ENCODE results near the gene UBAP1.
"Not testable (repeated sequence)": the region's sequence is repeated elsewhere in the genome, so short reads cannot be mapped to it uniquely, and the experiment has no call there.

The UBAP1 gene

DNA sequence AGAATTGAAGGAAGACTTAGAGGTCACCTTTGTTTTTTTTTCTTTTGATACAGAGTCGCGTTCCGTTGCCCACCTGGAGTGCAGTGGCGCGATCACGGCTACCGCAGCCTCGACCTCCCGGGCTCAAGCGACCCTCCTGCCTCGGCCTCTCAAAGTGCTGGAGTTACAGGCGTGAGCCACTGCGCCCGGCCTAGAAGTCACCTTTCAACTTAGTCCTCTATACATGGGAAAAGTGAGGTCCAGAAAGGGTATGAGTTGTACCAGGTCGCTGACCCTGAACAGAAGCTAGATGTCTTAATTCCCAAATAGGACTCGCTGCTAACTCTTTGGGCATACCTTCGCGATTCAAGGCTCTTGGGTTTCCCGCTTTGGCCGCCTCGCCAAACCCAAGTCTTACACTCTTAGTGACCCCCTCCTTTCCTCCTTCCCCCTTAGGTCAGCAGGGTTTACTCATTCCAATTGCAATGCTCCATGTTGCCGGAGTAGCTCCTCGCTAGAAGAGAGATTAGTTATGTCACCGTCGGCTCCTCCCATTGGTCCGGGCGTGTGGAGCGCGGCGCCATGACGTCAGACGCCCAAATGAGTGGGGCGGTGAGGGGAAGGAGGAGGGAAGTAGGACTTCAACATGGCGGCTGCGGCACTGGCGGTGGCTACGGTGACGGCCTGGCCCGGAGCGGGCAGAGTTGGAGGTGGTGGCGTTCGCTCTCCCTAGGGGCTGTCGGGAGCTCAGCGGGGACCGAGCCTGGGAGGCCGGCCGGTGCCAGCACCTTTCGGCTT lies at the start of gene UBAP1:
Gene UBAP1 (plus strand): TSS at position 608 of the 777 bp plus-strand sequence. CDS start 41,872 bp downstream, outside the sequence.
- DNase-seq: peak; percentile 99

DNA sequence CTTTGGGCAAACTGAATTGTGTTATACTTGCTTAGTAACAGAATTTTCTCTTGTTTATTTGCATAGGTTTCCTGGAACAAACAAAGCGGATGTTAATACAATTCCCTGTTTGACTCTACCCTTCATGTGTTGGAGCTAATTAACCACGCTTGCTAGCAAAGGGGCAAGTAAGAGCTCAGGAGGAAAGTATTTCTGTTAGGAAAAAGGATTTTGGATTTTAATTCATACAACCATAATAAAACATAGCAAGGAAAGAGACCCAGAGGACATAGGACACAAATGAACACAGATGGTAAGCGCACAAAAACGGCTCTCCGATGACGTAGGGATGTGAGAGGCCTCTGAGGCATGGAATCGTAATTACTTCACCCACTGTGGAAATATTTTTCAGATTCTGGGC lies 47.3 kb upstream of the UBAP1 start:
- no peak for DNase-seq

DNA sequence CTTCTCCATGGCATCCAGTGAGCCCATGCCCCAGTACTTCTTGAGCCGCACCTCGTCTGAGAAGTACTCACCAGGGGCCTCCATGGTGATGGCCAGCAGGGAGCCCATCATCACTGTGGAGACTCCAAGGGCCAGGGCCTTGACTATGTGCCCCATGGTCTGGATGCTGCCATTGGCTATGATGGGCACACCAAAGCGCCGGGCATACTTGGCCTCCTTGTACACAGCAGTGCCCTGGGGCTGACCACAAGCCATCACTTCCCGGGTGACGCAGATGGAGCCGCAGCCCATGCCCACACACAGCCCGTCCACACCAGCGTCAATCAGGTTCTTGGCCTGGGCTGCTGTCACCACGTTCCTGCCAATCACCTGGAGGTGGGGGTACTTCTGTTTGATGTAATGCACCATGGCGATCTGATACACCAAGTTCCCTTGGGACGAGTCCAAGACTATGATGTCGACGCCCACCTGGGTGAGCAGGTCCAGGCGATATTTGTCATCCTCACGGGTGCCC lies 45.4 kb upstream of the UBAP1 start:
- no peak for DNase-seq

DNA sequence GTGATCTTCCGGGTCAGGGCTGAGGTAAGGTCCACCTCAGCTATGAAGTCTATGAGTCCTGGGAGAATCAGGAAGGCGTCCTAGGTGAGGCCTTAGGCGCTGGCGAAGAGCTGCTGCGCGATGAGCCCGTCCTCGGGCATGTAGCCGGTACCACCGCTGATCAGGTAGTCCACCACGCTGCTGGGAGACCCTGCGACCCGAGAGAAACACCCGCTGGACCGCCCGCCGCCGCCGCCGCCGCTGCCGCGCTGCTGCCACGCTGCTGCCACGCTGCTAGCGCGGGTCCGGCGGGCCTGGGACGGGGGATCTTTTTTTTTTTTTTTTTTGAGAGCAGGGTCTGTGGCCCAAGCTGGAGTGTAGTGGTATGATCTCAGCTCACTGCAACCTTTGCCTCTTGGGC lies 44.3 kb upstream of the UBAP1 start:
- no peak for DNase-seq

DNA sequence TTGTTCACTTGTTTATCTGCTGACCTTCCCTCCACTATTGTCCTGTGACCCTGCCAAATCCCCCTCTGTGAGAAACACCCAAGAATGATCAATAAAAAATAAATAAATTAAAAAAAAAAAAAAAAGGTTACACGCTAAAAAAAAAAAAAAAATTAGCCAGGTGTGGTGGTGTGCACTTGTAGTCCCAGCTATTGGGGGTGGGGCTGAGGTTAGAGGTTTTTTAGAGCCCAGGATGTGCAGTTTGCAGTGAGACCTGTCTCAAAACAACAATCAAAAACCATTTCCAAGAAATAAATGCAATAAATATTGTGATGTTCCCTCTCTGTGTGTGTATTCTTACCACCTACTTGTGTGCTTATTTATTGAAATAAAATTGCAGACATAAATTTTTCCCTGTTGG lies 40.2 kb upstream of the UBAP1 start:
- not testable (repeated sequence) for DNase-seq

DNA sequence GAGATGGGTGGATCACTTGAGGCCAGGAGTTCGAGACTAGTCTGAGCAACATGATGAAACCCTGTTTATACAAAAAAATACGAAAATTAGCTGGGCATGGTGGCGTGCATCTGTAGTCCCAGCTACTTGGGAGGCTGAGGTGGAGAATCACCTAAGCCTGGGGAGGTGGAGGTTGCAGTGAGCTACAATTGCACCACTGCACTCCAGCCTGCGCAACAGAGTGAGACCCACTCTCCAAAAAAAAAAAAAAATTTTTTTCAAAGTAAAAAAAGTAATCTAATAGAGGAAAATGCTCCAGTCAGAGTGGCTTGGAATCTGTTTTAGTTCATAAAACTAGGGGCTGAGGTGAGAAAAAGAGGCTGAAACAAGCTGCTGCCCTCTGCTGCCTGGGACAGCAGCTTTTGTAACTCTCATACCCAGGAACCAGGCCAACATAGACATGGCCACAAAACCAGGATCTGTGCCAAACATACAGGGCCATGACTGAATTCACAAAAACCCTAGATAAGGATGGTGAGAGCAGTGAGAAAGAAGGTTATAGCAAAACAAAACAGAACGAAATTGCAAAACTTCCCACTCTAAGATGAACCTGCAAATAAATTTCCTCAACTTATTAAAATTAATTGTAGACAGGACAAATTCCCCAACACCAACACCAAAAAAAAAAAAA lies 39.2 kb upstream of the UBAP1 start:
- peak; percentile 27 for DNase-seq

DNA sequence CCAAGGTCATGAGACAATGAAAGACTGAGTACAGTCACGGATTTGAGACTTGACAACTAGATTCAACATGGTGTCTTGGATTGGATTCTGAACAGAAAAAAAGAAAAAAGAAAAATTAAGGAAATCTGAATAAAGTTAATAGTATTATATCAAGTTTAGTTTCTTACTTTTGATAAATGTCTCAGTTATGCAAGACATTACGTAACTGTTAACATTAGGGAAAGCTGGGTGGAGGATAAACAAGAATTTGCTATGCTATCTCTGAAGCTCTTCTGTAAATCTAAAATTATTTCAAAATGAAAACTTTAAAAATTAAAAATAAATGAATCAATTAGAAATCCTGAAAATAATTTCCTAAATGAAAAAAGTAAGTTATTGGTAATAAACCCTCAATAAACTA lies 38.0 kb upstream of the UBAP1 start:
- DNase-seq: no peak

DNA sequence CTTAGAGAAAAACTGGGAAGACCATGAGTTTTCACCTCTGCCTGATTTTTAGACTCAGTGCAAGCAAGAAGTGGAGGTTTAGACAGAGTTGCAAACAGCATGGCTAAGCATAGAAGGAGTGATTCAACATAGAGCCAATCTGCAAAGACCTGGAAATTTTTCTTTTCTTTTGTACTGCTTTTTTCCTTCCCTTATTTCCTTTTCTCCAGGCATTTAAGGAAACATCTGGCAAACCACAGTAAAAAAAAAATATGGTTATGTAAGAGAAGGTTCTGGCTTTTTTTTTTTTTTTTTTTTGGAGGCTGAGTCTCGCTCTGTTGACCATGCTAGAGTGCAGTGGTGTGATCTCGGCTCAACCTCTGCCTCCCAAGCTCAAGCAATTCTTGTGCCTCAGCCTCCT lies 35.7 kb upstream of the UBAP1 start:
- DNase-seq: no peak

DNA sequence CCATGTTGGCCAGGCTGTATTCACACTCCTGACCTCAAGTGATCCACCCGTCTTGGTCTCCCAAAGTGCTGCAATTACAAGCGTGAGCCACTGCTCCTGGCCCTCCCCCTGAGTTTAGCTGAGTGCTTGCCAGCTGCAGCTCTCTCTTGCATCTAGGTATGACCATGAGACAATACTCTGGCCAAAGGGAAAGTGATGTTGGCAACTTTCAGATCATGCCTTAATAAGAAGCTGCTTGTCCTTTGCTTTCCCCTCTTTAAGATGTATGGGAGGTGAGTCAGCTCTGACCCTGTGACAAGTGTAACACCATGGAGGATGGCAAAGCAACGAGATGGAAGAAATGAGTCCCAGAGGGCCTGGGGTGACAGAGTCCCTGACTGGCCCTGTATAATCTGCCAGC lies 33.7 kb upstream of the UBAP1 start:
- DNase-seq: no peak

DNA sequence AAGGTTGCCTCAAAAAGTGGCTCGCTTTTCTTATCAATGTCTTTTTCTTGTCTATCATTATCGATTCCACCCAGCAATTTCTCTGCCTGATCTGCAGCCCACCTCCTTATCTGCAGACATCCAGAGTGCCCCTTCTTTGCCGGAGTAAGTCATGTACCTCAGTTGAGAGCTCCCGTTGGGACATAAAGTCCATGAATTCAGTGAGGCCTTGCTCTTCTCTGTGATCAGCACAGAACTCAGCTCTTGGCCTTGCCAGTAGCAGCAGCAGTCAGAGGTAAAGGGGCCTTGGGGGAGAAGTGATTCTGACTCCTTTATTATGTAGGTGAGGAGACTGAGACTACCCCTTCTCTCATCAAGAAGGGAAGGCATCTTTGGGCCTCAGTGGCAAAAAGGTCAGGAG lies 27.4 kb upstream of the UBAP1 start:
- no peak for DNase-seq

DNA sequence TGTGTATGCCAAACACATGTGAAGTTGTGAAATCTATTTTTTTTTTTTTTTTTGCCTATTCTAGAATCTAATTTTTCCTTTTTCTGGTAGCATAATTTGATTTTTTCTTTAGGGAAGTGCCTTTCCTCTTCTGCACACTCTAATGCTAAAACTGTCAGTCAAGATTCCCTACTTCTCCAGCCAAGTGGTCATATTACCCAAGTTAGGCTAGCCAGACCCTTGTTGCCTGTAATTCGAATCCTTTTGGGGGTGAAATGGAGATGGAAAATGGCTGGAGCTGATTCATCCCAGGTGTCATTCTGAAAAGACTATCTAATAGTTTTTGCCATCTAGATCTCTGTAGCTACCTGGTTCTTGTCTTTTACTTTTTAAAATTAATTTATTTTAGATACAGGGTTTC lies 24.8 kb upstream of the UBAP1 start:
- no peak for DNase-seq

DNA sequence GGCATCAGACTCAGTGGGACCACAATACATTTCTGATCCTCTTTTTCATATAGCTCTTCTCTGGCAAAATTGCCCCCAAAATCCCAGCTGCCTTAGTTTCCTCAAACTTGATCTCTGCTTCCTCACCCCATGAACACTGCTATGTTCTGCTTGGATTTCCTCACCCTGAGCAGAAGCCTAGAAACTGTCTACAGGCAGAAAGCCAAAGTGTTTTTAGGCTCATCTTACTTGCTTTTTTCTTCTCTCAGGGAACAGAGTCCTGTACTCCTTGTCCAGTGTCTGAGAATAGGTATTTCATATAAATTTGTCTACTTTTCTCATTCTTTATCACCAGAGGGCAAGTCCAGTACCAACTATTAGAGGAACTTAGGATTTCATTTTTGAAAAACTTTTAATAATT lies 21.5 kb upstream of the UBAP1 start:
- DNase-seq: no peak

DNA sequence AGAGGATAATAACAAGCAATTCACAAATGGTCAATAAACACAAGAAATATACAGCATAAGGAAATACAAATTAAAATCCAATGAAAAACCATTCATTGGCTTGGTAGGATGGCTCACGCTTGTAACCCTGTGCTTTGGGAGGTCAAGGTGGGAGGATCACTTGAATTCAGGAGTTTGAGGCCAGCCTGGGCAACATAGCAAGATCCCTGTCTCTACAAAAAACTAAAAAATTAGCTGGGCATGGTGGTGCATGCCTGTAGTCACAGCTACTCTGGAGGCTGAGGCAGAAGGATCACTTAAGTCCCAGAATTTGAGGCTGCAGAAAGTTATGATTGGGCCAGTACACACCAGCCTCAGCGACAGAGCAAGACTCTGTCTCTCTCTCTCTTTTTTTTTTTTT lies 20.9 kb upstream of the UBAP1 start:
- no peak for DNase-seq

DNA sequence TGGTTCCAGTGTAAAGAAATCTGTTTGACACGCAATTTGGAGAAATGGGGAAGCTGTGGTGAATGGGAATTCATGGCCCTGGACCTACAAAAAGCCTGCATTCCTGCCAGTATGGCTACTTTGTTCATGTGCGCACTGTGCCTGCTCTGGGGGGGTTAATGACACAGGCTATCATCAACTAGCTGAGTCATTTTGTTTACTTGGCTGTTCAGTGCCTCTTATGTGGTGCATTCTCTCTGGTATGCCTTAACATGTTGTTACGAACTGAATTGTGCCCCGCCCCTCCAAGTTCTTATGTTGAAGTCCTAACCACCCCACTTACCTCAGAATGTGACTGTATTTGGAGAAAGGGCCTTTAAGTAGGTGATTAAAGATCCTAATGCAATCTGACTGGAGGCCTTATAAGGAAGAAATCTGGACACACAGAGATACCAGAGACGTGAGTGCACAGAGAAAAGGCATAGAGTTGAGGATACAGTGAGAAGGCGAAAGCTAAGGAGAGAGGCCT lies 20.4 kb upstream of the UBAP1 start:
- DNase-seq: peak; percentile 99

DNA sequence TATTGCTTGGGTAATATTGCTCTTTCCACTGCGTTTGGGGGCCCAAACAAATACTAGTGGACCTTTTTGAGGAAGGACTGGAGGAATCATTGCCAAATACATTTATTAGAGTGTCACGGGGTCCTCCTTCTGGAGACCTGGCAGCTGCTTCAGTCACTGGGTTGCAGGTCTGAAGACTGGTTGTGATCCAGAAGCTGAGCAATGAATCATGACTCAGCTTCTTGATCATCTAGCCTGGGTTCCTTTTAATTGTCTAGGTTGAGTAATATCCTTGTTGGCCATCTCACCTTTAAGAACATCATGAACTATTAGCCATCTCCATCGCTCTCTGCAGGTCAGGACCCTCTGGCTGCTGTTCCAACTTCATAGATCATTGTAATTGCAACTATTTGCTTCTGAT lies 15.4 kb upstream of the UBAP1 start:
- no peak for DNase-seq

DNA sequence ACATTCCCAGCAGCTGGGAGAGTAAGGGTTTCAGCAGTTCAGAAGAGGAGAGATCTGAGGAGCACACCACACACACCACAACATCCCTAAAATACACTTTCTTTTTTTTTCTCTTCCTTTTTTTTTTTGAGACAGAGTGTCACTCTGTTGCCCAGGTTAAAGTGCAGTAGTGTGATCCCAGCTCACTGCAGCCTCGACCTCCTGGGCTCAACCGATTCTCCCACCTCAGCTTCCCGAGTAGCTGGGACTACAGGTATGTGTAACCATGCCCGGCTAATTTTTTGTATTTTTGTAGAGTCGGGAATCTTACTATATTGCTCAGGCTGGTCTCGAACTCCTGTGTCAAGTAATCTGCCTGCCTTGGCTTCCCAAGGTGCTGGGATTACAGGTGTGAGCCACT lies 9.7 kb upstream of the UBAP1 start:
- no peak for DNase-seq

DNA sequence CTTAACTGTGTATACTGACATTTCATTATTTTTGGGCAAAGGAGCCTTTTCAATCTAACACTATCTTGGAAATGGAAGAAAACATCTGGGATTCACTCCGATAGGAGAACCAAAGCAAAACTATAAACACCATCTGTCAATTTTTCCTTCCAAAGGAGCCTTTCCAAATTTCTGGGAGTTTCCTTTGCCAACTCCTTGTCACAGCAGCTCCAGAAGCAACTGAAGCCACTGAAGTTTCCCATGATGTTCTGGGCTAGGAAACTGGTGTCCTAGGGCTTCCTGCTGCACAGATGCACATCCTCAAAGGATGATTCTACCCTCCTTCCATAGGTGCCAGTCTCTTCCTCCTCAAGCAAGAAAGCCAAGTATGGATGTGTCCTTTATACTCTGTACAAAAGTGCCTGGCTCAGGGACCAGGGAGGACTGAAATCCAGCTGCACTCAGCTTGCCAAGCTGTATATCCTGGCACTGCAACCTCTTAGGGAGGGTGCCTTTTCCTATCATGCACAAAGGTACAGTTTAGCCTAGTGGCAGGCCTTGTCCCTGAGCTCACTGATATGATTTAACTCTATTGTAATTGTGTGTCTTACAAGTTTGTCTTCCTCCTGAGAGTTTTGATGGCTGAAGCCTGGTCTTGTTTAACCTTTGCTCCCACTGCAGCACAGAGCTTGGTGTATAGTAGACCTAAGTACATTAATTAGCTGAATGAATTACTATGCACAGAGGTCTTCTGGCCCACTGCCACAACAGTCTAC lies 8.4 kb upstream of the UBAP1 start:
- no peak for DNase-seq

DNA sequence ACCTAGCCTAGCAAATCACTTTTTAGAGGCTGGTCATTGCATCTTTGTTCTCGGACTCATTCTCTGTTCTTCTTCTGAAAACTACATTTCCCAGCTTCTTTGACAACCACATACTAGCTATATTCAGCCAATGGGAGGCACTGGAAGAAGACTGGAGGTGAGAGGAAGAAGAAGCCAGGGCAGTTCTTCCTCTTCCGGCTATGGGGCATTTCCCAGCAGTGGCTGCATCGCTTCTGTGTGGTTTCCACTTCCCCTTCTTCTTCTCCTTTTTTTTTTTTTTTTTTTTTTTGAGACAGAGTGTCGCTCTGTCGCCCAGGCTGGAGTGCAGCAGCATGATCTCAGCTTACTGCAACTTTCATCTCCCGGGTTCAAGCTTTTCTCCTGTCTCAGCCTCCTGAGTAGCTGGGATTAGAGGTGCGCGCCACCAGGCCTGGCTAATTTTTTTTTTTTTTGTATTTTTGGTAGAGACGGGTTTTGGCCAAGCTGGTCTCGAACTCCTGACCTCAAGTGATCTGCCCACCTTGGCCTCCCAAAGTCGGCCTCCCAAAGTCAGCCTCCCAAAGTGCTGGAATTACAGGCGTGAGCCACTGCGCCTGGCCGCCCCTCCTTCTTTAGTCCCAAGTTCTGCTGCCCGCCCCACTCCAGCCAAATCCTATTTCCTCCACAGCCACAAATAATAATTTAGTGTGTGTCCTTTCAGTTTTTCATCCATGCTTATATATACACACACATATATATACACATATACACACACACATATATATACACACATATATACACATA lies 6.9 kb upstream of the UBAP1 start:
- no peak for DNase-seq

DNA sequence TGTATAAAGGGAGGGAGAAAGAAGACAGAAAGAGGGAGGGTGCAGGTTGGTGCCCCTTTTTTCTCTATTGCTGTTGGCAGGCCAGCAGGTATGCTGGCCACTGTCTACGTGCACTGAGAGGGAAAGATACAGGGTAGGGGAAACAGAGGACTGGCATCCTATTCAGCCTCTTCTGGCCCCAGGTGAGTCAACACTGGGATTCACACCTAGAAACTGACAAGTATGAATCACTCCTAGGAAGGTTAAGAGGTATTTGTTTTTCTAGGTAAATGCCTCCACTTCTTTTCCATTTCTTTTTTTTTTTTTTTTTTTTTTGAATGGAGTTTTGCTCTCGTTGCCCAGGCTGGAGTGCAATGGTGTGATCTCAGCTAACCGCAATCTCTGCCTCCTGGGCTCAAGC lies 2.8 kb upstream of the UBAP1 start:
- no peak for DNase-seq

DNA sequence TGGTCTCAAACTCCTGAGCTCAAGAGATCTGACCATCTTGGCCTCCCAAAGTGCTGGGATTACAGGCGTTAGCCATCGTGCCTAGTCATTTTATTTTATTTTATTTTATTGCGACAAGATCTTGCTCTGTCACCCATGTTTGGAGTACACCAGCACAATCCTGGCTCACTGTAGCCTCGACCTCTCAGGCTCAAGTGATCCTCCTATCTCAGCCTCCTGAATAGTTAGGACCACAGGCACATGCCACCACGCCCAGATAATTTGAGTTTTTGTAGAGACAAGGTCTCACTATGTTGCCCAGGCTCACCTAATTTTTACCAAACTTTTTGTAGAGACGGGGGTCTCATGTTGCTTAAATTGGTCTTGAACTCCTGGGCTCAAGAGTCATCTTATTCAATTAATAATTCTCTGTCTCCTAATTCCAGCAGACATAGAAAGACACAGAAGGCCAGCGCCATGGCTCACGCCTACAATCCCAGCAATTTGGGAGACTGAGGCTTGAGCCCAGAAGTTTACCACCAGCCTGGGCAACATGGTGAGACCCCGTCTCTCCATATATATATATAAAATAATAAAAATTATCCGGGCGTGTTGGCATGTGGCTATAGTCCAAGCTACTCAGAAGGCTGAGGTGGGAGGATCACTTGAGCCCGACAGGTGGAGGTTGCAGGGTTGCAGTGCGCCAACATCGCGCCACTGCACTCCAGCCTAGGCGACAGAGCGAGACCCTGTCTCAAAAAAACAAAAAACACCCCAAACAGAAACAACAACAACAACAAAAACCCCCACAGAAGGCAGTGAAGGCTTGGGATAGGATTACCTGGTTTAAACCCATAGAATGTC lies 1.0 kb upstream of the UBAP1 start:
- no peak for DNase-seq

DNA sequence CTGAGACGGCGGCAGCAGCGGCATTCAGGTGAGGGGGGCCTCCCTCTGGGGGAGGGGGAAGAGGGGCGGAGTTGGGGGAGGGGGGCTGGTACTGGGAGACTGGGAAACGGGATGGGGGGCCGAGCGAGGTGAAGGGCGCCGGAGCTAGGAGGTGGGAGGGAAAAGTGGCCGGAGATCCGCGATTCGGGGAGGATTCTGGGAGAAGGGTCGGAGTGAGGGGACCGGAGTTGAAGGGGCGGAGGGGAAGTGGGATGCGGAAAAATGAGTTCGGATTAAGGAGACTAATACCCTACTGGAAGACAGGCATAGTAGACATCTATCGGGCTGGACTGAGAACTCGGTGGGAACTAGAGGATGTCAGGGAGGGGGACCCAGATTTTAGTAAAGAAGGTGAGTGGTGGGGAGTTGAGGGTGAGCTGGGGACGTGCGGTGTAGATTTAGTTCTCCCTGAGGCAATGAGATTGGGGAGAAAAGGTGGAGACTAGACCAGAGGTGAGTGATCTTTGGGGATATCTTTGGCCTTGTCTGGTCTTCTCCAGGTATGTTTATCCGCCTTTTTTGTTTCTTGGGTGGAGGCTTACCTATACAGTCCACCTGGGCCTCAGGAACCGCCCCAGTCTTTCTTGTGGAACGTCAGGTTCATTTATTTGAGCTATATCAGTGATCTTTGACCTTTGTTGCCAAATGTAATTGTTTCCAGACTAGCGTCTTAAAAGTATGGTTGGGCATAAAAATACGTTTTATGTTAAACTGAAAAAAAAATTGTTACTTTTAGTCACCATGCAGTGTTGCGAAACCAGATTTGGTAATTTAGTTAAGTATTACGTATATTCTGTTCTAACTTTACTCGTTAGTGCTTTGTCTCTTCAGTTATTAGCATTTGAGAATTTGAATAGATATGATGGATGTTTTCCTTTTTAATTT lies 632 bp downstream of the UBAP1 start:
- DNase-seq: no peak

Data from DMS79 (cell line).